ENCODE data around the gene CORO7.
"Not testable (repeated sequence)": the region's sequence is repeated elsewhere in the genome, so short reads cannot be mapped to it uniquely, and the experiment has no call there.

CORO7 gene

GRCh38 chr16:4399001-4399730 lies 17.2 kb downstream of the CORO7 start:
- no peak for DNase-seq

GRCh38 chr16:4395055-4395726 lies 21.2 kb downstream of the CORO7 start:
- no peak for DNase-seq

- DNase-seq, result not testable (repeated sequence)
Measured at GRCh38 chr16:4393850-4394249, 22.5 kb downstream of the CORO7 start.

GRCh38 chr16:4393240-4393600 lies 23.2 kb downstream of the CORO7 start:
- no peak for DNase-seq

- no peak for DNase-seq
Measured at GRCh38 chr16:4392382-4393239, 23.8 kb downstream of the CORO7 start.

- DNase-seq, result peak in 1 of 2 experiments; percentile 30
Measured at GRCh38 chr16:4391631-4392381, 24.6 kb downstream of the CORO7 start.

- no peak for DNase-seq
Measured at GRCh38 chr16:4390266-4391260, 25.8 kb downstream of the CORO7 start.

- DNase-seq, result no peak
Measured at GRCh38 chr16:4389051-4389955, 27.1 kb downstream of the CORO7 start.

GRCh38 chr16:4388271-4389021 lies 27.9 kb downstream of the CORO7 start:
- no peak for DNase-seq

- no peak for DNase-seq
Measured at GRCh38 chr16:4387781-4388180, 28.6 kb downstream of the CORO7 start.

- DNase-seq, result no peak
Measured at GRCh38 chr16:4386951-4387565, 29.3 kb downstream of the CORO7 start.

GRCh38 chr16:4386451-4386805 lies 30.0 kb downstream of the CORO7 start:
- no peak for DNase-seq

GRCh38 chr16:4385789-4386450 lies 30.5 kb downstream of the CORO7 start:
- DNase-seq, result no peak

- no peak for DNase-seq
Measured at GRCh38 chr16:4385066-4385788, 31.2 kb downstream of the CORO7 start.

- no peak for DNase-seq
Measured at GRCh38 chr16:4384509-4384942, 31.9 kb downstream of the CORO7 start.

- no peak for DNase-seq
Measured at GRCh38 chr16:4383591-4384444, 32.6 kb downstream of the CORO7 start.

- DNase-seq, result no peak
Measured at GRCh38 chr16:4382795-4383357, 33.5 kb downstream of the CORO7 start.
